ENCODE data around the gene FARSB.

DNA sequence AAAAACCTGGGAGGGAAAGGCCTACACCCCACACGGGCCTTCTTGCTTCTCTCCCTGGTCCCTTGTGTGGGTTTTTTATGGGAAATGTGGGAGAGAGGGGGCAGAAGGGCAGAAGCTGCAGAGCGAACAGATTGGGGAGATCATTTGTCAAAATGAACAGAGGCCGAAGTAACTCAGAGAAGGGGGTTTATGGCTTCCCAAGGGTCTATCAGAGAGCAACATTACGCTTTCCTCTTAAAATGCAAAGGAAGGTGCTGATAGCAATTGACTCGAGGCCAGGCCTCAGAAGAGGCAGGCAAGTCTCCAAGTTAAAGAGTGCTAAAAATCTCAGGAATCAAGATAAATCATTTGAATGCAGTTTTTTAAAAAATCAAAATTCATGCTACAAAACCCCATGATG, 130.1 kb downstream of the FARSB start:
- TF ChIP-seq, protein P1, sequence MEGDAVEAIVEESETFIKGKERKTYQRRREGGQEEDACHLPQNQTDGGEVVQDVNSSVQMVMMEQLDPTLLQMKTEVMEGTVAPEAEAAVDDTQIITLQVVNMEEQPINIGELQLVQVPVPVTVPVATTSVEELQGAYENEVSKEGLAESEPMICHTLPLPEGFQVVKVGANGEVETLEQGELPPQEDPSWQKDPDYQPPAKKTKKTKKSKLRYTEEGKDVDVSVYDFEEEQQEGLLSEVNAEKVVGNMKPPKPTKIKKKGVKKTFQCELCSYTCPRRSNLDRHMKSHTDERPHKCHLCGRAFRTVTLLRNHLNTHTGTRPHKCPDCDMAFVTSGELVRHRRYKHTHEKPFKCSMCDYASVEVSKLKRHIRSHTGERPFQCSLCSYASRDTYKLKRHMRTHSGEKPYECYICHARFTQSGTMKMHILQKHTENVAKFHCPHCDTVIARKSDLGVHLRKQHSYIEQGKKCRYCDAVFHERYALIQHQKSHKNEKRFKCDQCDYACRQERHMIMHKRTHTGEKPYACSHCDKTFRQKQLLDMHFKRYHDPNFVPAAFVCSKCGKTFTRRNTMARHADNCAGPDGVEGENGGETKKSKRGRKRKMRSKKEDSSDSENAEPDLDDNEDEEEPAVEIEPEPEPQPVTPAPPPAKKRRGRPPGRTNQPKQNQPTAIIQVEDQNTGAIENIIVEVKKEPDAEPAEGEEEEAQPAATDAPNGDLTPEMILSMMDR (IDR thresholded peaks at IDR 0.05): no peak
- no peak for TF ChIP-seq POLR2A (IDR thresholded peaks at IDR 0.05)
